ENCODE results near the gene RARRES2. TPM values are rescaled to one million over a fixed set of nuclear protein-coding genes. Genes with fewer than 3 reads are reported as not detected.

The RARRES2 gene
- polyA plus RNA-seq, 2 donors, result 22.6 to 39.3 TPM

- Histone ChIP-seq H3K27ac (ENCODE audit: low read depth in 2 of 2, low read length in 1 of 2) (no peak overlapping the region), H3K9me3 (ENCODE audit: control insufficient read depth in 2 of 2, insufficient read depth in 1 of 2, low read depth in 1 of 2, low read length in 1 of 2) (no peaks in the 10 kb centered on the region), H3K27me3 (ENCODE audit: control insufficient read depth in 1 of 2, insufficient read depth in 2 of 2, low read length in 2 of 2) (no peaks in the 10 kb centered on the region), H3K4me3 (ENCODE audit: low read depth in 1 of 2, low read length in 2 of 2) (no peak overlapping the region), H3K4me1 (ENCODE audit: control insufficient read depth in 2 of 2, insufficient read depth in 2 of 2, low read length in 1 of 2) (peaks cover 3 to 11% of the 10 kb centered on the region in 2 donors), H3K36me3 (ENCODE audit: control insufficient read depth in 2 of 2, insufficient read depth in 2 of 2, low read length in 1 of 2) (no peaks in the 10 kb centered on the region)
- 85% methylated on average over 5 of the region's 5 CpGs for WGBS, 2 donors
These were observed 24.4 kb upstream of the RARRES2 start for GRCh38 chr7:150365673-150366398.

- Histone ChIP-seq H3K4me3 (ENCODE audit: low read depth in 1 of 2, low read length in 2 of 2) (no peak overlapping the region), H3K27ac (ENCODE audit: low read depth in 2 of 2, low read length in 1 of 2) (no peak overlapping the region), H3K36me3 (ENCODE audit: control insufficient read depth in 2 of 2, insufficient read depth in 2 of 2, low read length in 1 of 2) (no peaks in the 10 kb centered on the region), H3K4me1 (ENCODE audit: control insufficient read depth in 2 of 2, insufficient read depth in 2 of 2, low read length in 1 of 2) (peaks cover 3 to 8% of the 10 kb centered on the region in 2 donors), H3K27me3 (ENCODE audit: control insufficient read depth in 1 of 2, insufficient read depth in 2 of 2, low read length in 2 of 2) (no peaks in the 10 kb centered on the region), H3K9me3 (ENCODE audit: control insufficient read depth in 2 of 2, insufficient read depth in 1 of 2, low read depth in 1 of 2, low read length in 1 of 2) (no peaks in the 10 kb centered on the region)
- WGBS, 2 donors, result 89 to 92% methylated on average over 10 of the region's 10 CpGs
These were observed 23.8 kb upstream of the RARRES2 start for GRCh38 chr7:150365194-150365593.

GRCh38 chr7:150363872-150364271 lies 22.4 kb upstream of the RARRES2 start:
- Histone ChIP-seq H3K4me3 (ENCODE audit: low read depth in 1 of 2, low read length in 2 of 2) (no peak overlapping the region), H3K4me1 (ENCODE audit: control insufficient read depth in 2 of 2, insufficient read depth in 2 of 2, low read length in 1 of 2) (no peaks in the 10 kb centered on the region), H3K9me3 (ENCODE audit: control insufficient read depth in 2 of 2, insufficient read depth in 1 of 2, low read depth in 1 of 2, low read length in 1 of 2) (no peaks in the 10 kb centered on the region), H3K27ac (ENCODE audit: low read depth in 2 of 2, low read length in 1 of 2) (no peak overlapping the region), H3K27me3 (ENCODE audit: control insufficient read depth in 1 of 2, insufficient read depth in 2 of 2, low read length in 2 of 2) (no peaks in the 10 kb centered on the region), H3K36me3 (ENCODE audit: control insufficient read depth in 2 of 2, insufficient read depth in 2 of 2, low read length in 1 of 2) (no peaks in the 10 kb centered on the region)
- WGBS, 2 donors, result 83 to 85% methylated on average over 5 of the region's 5 CpGs

- Histone ChIP-seq H3K9me3 (ENCODE audit: control insufficient read depth in 2 of 2, insufficient read depth in 1 of 2, low read depth in 1 of 2, low read length in 1 of 2) (no peaks in the 10 kb centered on the region), H3K27me3 (ENCODE audit: control insufficient read depth in 1 of 2, insufficient read depth in 2 of 2, low read length in 2 of 2) (no peaks in the 10 kb centered on the region), H3K4me1 (ENCODE audit: control insufficient read depth in 2 of 2, insufficient read depth in 2 of 2, low read length in 1 of 2) (no peaks in the 10 kb centered on the region), H3K36me3 (ENCODE audit: control insufficient read depth in 2 of 2, insufficient read depth in 2 of 2, low read length in 1 of 2) (no peaks in the 10 kb centered on the region), H3K4me3 (ENCODE audit: low read depth in 1 of 2, low read length in 2 of 2) (no peak overlapping the region), H3K27ac (ENCODE audit: low read depth in 2 of 2, low read length in 1 of 2) (no peak overlapping the region)
- WGBS, 2 donors, result 91 to 95% methylated on average over 4 of the region's 4 CpGs
These were observed 21.9 kb upstream of the RARRES2 start for GRCh38 chr7:150363370-150363769.

- Histone ChIP-seq H3K4me3 (ENCODE audit: low read depth in 1 of 2, low read length in 2 of 2) (no peak overlapping the region), H3K27me3 (ENCODE audit: control insufficient read depth in 1 of 2, insufficient read depth in 2 of 2, low read length in 2 of 2) (no peaks in the 10 kb centered on the region), H3K27ac (ENCODE audit: low read depth in 2 of 2, low read length in 1 of 2) (no peak overlapping the region), H3K36me3 (ENCODE audit: control insufficient read depth in 2 of 2, insufficient read depth in 2 of 2, low read length in 1 of 2) (no peaks in the 10 kb centered on the region), H3K4me1 (ENCODE audit: control insufficient read depth in 2 of 2, insufficient read depth in 2 of 2, low read length in 1 of 2) (no peaks in the 10 kb centered on the region), H3K9me3 (ENCODE audit: control insufficient read depth in 2 of 2, insufficient read depth in 1 of 2, low read depth in 1 of 2, low read length in 1 of 2) (no peaks in the 10 kb centered on the region)
- 83 to 87% methylated on average over 18 of the region's 18 CpGs for WGBS, 2 donors
These were observed 20.6 kb upstream of the RARRES2 start for GRCh38 chr7:150361807-150362621.

GRCh38 chr7:150361402-150361801 lies 20.0 kb upstream of the RARRES2 start:
- H3K36me3 ChIP-seq (ENCODE audit: control insufficient read depth in 2 of 2, insufficient read depth in 2 of 2, low read length in 1 of 2), result no peaks in the 10 kb centered on the region
- H3K4me3 ChIP-seq (ENCODE audit: low read depth in 1 of 2, low read length in 2 of 2), result no peak overlapping the region
- no peaks in the 10 kb centered on the region for H3K9me3 ChIP-seq (ENCODE audit: control insufficient read depth in 2 of 2, insufficient read depth in 1 of 2, low read depth in 1 of 2, low read length in 1 of 2)
- 70 to 72% methylated on average over 7 of the region's 7 CpGs for WGBS, 2 donors
- no peaks in the 10 kb centered on the region for H3K27me3 ChIP-seq (ENCODE audit: control insufficient read depth in 1 of 2, insufficient read depth in 2 of 2, low read length in 2 of 2)
- H3K27ac ChIP-seq (ENCODE audit: low read depth in 2 of 2, low read length in 1 of 2), result no peak overlapping the region
- no peaks in the 10 kb centered on the region for H3K4me1 ChIP-seq (ENCODE audit: control insufficient read depth in 2 of 2, insufficient read depth in 2 of 2, low read length in 1 of 2)

GRCh38 chr7:150360363-150361058 lies 19.1 kb upstream of the RARRES2 start:
- H3K4me1 ChIP-seq (ENCODE audit: control insufficient read depth in 2 of 2, insufficient read depth in 2 of 2, low read length in 1 of 2), result no peaks in the 10 kb centered on the region
- H3K27ac ChIP-seq (ENCODE audit: low read depth in 2 of 2, low read length in 1 of 2), result no peak overlapping the region
- no peaks in the 10 kb centered on the region for H3K9me3 ChIP-seq (ENCODE audit: control insufficient read depth in 2 of 2, insufficient read depth in 1 of 2, low read depth in 1 of 2, low read length in 1 of 2)
- no peaks in the 10 kb centered on the region for H3K36me3 ChIP-seq (ENCODE audit: control insufficient read depth in 2 of 2, insufficient read depth in 2 of 2, low read length in 1 of 2)
- WGBS, 2 donors, result 75 to 78% methylated on average over 5 of the region's 5 CpGs
- no peak overlapping the region for H3K4me3 ChIP-seq (ENCODE audit: low read depth in 1 of 2, low read length in 2 of 2)
- H3K27me3 ChIP-seq (ENCODE audit: control insufficient read depth in 1 of 2, insufficient read depth in 2 of 2, low read length in 2 of 2), result no peaks in the 10 kb centered on the region

GRCh38 chr7:150359622-150360362 lies 18.4 kb upstream of the RARRES2 start:
- no peaks in the 10 kb centered on the region for H3K36me3 ChIP-seq (ENCODE audit: control insufficient read depth in 2 of 2, insufficient read depth in 2 of 2, low read length in 1 of 2)
- 98% methylated on average over 2 of the region's 2 CpGs for WGBS, 2 donors
- H3K4me1 ChIP-seq (ENCODE audit: control insufficient read depth in 2 of 2, insufficient read depth in 2 of 2, low read length in 1 of 2), result no peaks in the 10 kb centered on the region
- no peaks in the 10 kb centered on the region for H3K27me3 ChIP-seq (ENCODE audit: control insufficient read depth in 1 of 2, insufficient read depth in 2 of 2, low read length in 2 of 2)
- no peak overlapping the region for H3K27ac ChIP-seq (ENCODE audit: low read depth in 2 of 2, low read length in 1 of 2)
- H3K4me3 ChIP-seq (ENCODE audit: low read depth in 1 of 2, low read length in 2 of 2), result no peak overlapping the region
- H3K9me3 ChIP-seq (ENCODE audit: control insufficient read depth in 2 of 2, insufficient read depth in 1 of 2, low read depth in 1 of 2, low read length in 1 of 2), result no peaks in the 10 kb centered on the region

GRCh38 chr7:150358988-150359621 lies 17.7 kb upstream of the RARRES2 start:
- no peak overlapping the region for H3K27ac ChIP-seq (ENCODE audit: low read depth in 2 of 2, low read length in 1 of 2)

More at GRCh38 chr7:150358988-150359621, 17.7 kb upstream of the RARRES2 start:
- 77 to 88% methylated on average over 4 of the region's 4 CpGs for WGBS, 2 donors
- Histone ChIP-seq H3K27me3 (ENCODE audit: control insufficient read depth in 1 of 2, insufficient read depth in 2 of 2, low read length in 2 of 2) (no peaks in the 10 kb centered on the region), H3K4me3 (ENCODE audit: low read depth in 1 of 2, low read length in 2 of 2) (no peak overlapping the region), H3K36me3 (ENCODE audit: control insufficient read depth in 2 of 2, insufficient read depth in 2 of 2, low read length in 1 of 2) (no peaks in the 10 kb centered on the region), H3K4me1 (ENCODE audit: control insufficient read depth in 2 of 2, insufficient read depth in 2 of 2, low read length in 1 of 2) (no peaks in the 10 kb centered on the region), H3K9me3 (ENCODE audit: control insufficient read depth in 2 of 2, insufficient read depth in 1 of 2, low read depth in 1 of 2, low read length in 1 of 2) (no peaks in the 10 kb centered on the region)
